Stimulated activated effector memory CD8-positive, alpha-beta T cell treated with anti-CD3 and anti-CD28 coated beads, Interleukin-12 subunit alpha, Interleukin-12 subunit beta, amount 100 ng/mL, for 72 hours (primary cell): Measurements from ENCODE around the gene MRPL53.

Experiments used
- ATAC-seq: fragments of 150-1000 bp; cut with Tn5 transposase; 2 replicates; pipeline ENCODE4 v1.10.0; 2021
- DNase-seq, 2 donors: peaks; one replicate each; pipeline ENCODE4 v3.0.0; 2021 to 2022; ENCODE audit warnings: low spot score in 2 of 2
- H3K27ac Mint-ChIP-seq: one replicate; pipeline ENCODE4 v1.8.0; 2022; ENCODE audit warnings: mild to moderate bottlenecking, mixed read lengths
- H3K36me3 Mint-ChIP-seq: one replicate; pipeline ENCODE4 v1.8.0; 2022; ENCODE audit warnings: mild to moderate bottlenecking, mixed read lengths
- H3K4me1 Mint-ChIP-seq: one replicate; pipeline ENCODE4 v1.8.0; 2022; ENCODE audit warnings: mixed read lengths
- H3K4me3 Mint-ChIP-seq: one replicate; pipeline ENCODE4 v1.8.0; 2022; ENCODE audit warnings: mild to moderate bottlenecking, mixed read lengths
- H3K9me3 Mint-ChIP-seq: one replicate; pipeline ENCODE4 v1.8.0; 2022; ENCODE audit warnings: mixed read lengths

MRPL53 gene

GRCh38 chr2:74472086-74472944, at the start of gene MRPL53:
Gene MRPL53 (minus strand): TSS chr2:74472680. CDS start chr2:74472660, 20 bp downstream.
- H3K4me1 Mint-ChIP-seq = peaks cover 27% of the 10 kb centered on the region
- no peaks in the 10 kb centered on the region for H3K9me3 Mint-ChIP-seq
- peaks cover 57% of the 10 kb centered on the region for H3K36me3 Mint-ChIP-seq
- peak within 1 kb of the TSS; percentile 97 for H3K27ac Mint-ChIP-seq
- DNase-seq = peak; percentile 88 to 97
- ATAC-seq = peak; percentile 96
- H3K4me3 Mint-ChIP-seq = peak within 1 kb of the TSS; percentile 97

DNA sequence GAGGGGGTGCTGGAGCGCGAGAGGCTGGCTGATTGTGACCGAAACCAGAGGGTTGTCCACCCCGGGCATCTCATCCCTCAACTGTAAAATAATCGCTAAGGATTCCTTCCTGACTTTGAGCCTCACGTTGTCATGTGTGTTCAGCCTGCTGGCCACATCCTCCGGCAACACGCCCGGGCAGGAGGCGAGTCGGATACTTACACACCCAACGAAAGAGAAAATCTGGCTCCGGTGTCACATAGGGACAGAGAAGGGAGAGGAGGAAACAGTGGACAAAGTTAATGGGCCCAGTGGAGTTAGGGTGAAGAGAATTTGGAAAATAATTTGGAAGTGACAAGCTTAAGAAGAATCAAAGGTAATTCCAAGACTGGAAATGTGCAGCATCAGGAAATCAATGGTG, 44.2 kb upstream of the MRPL53 start:
- no peaks in the 10 kb centered on the region for H3K9me3 Mint-ChIP-seq
- peaks cover 16% of the 10 kb centered on the region for H3K4me1 Mint-ChIP-seq
- no peaks in the 10 kb centered on the region for H3K36me3 Mint-ChIP-seq
- H3K27ac Mint-ChIP-seq = no peak overlapping the region
- DNase-seq (no peak), ATAC-seq (no peak)
- H3K4me3 Mint-ChIP-seq = peak overlapping the region; percentile 73

GRCh38 chr2:74515981-74516633, 43.6 kb upstream of the MRPL53 start:
- no peaks in the 10 kb centered on the region for H3K9me3 Mint-ChIP-seq
- peak; percentile 82 for ATAC-seq
- H3K4me3 Mint-ChIP-seq = peak overlapping the region; percentile 73
- DNase-seq = peak; percentile 60 to 84
- no peaks in the 10 kb centered on the region for H3K36me3 Mint-ChIP-seq
- peaks cover 16% of the 10 kb centered on the region for H3K4me1 Mint-ChIP-seq
- H3K27ac Mint-ChIP-seq = no peak overlapping the region

DNA sequence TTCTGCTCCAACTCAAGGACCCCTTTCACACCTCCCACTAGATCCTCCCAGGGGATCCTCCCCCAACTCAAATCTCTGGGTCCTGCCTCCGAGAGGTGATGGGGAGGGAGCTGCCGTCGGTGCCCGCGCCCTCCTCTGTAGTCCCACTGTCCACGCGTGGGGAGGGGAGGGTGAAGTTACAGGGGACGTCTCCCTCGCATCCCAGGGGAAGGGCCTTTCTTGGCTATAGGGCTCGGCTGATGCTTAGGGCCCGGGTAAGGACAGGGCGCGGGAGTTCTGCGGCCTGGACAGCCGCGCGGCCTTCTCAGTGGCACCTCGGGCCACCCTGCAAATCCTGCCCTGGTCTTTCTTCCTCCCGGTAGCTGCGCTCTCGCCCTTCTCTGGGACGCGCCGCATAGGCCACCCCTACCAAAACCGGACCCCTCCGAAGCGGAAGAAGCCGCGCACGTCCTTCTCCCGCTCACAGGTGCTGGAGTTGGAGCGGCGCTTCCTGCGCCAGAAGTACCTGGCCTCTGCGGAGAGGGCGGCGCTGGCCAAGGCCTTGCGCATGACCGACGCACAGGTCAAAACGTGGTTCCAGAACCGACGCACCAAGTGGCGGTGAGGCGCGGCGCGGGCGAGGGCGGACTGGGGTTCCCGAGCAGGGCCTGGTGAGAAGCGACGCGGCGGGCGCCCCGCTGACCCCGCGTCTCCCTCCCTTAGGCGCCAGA, 42.9 kb upstream of the MRPL53 start:
- Mint-ChIP-seq H3K36me3 (no peaks in the 10 kb centered on the region), H3K27ac (no peak overlapping the region), H3K4me3 (peak overlapping the region; percentile 73), H3K4me1 (peaks cover 16% of the 10 kb centered on the region), H3K9me3 (no peaks in the 10 kb centered on the region)
- DNase-seq (no peak), ATAC-seq (no peak)

GRCh38 chr2:74514368-74515270, 42.1 kb upstream of the MRPL53 start, which contains the start of gene TLX2:
Gene TLX2 (plus strand): TSS chr2:74514450. CDS start chr2:74514807, 357 bp downstream.
- Mint-ChIP-seq H3K36me3 (no peaks in the 10 kb centered on the region), H3K9me3 (no peaks in the 10 kb centered on the region), H3K4me3 (peak within 1 kb of the TSS; percentile 73), H3K27ac (no peak within 1 kb of the TSS), H3K4me1 (peaks cover 16% of the 10 kb centered on the region)
- DNase-seq = no peak
- ATAC-seq = peak; percentile 6

- Mint-ChIP-seq H3K27ac (no peak overlapping the region), H3K36me3 (no peaks in the 10 kb centered on the region), H3K4me3 (peak overlapping the region; percentile 73), H3K4me1 (peaks cover 16% of the 10 kb centered on the region), H3K9me3 (no peaks in the 10 kb centered on the region)
- DNase-seq = no peak
- peak; percentile 48 for ATAC-seq
These were observed 41.3 kb upstream of the MRPL53 start for GRCh38 chr2:74513605-74514367.

DNA sequence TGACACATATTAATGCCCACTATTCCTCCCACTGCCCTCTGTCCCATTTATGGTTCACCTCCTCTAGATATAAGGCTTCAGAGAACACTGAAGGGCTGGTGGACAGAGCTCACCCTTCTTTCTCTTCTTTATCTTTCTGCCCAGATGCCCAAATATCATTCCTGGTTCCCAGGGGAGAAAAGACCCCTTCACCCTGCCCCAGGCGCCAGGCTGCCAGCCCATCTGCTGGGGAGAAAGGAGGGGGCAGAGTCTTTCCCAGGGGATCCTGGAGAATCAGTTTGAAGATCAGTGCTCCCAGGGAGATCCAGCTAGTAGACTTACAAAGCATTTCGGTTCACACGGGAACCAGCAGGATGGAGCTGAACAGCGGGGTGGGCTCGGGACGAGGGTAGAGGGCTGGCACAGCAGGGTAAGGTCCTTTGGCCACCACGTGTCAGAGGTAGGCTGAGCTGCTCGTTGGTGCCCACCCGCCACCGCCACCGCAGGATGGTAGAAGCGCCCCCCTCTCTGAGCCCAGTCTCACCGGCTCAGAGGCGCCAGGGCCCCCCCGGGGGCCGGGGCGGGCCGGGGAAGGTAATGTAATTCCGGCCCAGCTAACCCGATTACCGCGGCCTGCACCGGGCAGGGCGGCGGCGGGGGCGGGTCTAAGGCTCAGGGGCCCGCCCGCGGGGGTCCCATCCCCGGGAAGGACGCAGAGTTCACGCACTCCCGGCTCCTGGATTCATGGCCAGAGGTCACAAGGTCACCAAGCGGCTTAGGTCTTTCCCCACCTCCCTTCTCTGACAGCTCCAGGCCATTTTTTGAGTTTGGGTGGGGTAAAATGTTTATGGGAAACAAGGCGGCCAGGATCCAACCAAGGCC, 40.5 kb upstream of the MRPL53 start:
- no peak for DNase-seq
- H3K36me3 Mint-ChIP-seq = peaks cover 3% of the 10 kb centered on the region
- H3K4me1 Mint-ChIP-seq = peaks cover 23% of the 10 kb centered on the region
- H3K9me3 Mint-ChIP-seq = no peaks in the 10 kb centered on the region
- H3K4me3 Mint-ChIP-seq = peak overlapping the region; percentile 73
- H3K27ac Mint-ChIP-seq = no peak overlapping the region
- no peak for ATAC-seq

GRCh38 chr2:74511104-74511989, 38.9 kb upstream of the MRPL53 start:
- no peak overlapping the region for H3K27ac Mint-ChIP-seq
- no peaks in the 10 kb centered on the region for H3K9me3 Mint-ChIP-seq
- ATAC-seq (no peak), DNase-seq (no peak)
- peaks cover 19% of the 10 kb centered on the region for H3K36me3 Mint-ChIP-seq
- peaks cover 35% of the 10 kb centered on the region for H3K4me1 Mint-ChIP-seq
- H3K4me3 Mint-ChIP-seq = no peak overlapping the region

- peaks cover 37% of the 10 kb centered on the region for H3K4me1 Mint-ChIP-seq
- peaks cover 29% of the 10 kb centered on the region for H3K36me3 Mint-ChIP-seq
- no peak overlapping the region for H3K27ac Mint-ChIP-seq
- H3K9me3 Mint-ChIP-seq = no peaks in the 10 kb centered on the region
- ATAC-seq (no peak), DNase-seq (no peak)
- H3K4me3 Mint-ChIP-seq = no peak overlapping the region
These were observed 37.8 kb upstream of the MRPL53 start for GRCh38 chr2:74510272-74510671.

- no peak for ATAC-seq
- H3K9me3 Mint-ChIP-seq = no peaks in the 10 kb centered on the region
- peak in 1 of 2 donors; percentile 64 for DNase-seq
These were observed 35.5 kb upstream of the MRPL53 start for GRCh38 chr2:74507926-74508520.

GRCh38 chr2:74507145-74507925, 34.9 kb upstream of the MRPL53 start, which contains the start of gene PCGF1:
Gene PCGF1 (minus strand): TSS chr2:74507695. CDS start chr2:74507668, 27 bp downstream.
- Mint-ChIP-seq H3K27ac (peak within 1 kb of the TSS; percentile 99), H3K4me3 (peak within 1 kb of the TSS; percentile 91), H3K36me3 (peaks cover 40% of the 10 kb centered on the region), H3K9me3 (no peaks in the 10 kb centered on the region), H3K4me1 (peaks cover 62% of the 10 kb centered on the region)
- ATAC-seq (peak; percentile 93), DNase-seq (peak; percentile 97 to 100)

More at GRCh38 chr2:74507926-74508520, 35.5 kb upstream of the MRPL53 start:
- H3K4me1 Mint-ChIP-seq = peaks cover 56% of the 10 kb centered on the region
- H3K27ac Mint-ChIP-seq = peak overlapping the region; percentile 99
- H3K4me3 Mint-ChIP-seq = peak overlapping the region; percentile 91
- H3K36me3 Mint-ChIP-seq = peaks cover 40% of the 10 kb centered on the region
